HT-29 (cell line): ENCODE results near the gene WDR90. TPM values are rescaled to one million over a fixed set of nuclear protein-coding genes. Genes with fewer than 3 reads are reported as not detected.

Experiments used
- DNase-seq: peaks from one replicate; pipeline ENCODE4 v3.0.0-alpha.2; 2015; ENCODE audit warnings: low spot score
- total RNA-seq: library from RNA; depleted of rRNA; stranded (reverse); fragments of >200 nt; shearing (Covaris generic); gene quantifications from 2 replicates; pipeline ENCODE4 v1.2.3, GENCODE V29; 2014

WDR90 gene
- total RNA-seq, 1 experiment from 2014 or later: 162 TPM

DNA sequence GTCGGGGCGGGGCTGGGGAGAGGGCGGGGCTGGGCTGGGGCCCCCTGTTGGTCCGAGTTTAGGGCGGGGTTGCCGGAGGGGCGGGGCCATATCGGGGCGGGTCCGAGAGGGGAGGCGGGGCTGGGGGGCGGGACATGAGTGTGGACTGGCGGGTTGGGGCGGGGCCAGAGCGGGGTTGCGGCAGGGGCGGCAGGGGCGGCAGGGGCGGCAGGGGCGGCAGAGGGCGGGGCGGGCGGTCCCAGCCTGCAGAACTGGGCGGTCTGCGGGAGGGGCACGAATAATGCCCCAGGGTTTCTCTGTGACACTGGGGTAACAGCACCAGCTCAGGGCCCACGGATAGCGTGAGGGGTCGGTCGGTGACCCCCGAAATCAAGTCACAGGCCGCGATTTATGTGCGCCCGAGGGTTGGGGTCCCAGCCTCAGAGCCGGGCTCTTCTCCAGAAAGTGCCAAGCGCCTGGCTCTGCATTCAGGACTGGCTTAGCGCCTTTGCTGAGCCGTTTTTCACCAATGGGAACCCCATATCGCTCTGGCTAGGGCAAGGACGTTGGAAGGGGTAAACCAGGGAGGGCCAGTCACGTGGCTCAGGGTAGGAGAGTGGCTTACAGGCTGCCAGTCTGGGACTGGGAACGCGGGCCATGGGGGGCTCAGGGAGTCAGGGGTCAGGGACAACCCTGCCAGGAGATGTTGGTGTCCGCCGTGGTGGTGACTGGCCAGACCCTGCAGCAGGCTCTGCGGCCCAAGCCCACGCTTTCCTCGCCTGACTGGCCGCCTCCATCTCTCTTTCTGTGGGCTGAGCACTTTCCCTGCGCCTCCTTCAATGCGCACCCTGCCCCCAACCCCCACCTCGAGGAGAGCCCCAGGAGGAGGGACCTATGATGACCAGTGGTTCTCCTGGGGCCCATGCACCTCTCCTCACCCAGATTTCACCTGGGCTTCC, 11.8 kb upstream of the WDR90 start:
- DNase-seq: peak; percentile 84

DNA sequence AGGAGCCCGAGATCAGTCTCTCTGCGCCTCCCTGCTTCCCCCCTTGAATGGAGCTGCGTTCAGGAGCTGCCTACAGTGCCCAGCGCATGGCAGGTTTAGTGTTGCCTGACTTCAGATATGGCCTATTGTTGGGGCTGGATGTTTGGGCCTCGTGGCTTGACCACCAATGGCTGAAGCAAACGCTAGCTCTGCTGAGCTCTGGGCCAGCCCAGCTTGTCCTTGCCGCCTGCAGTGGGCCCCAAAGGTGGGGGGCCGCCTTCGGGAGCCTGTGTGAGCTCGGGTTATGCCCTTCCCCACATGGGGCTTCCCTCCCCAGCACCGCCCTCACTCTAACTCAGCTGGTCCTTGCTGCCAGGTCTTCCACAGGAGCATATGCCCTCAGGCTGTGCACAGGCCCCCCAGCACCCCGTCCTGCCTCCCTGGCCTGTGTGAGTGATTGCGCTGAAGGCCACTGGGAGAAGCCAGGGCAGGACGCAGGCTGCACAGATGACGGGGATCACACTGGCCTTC, 11.1 kb upstream of the WDR90 start:
- no peak for DNase-seq

DNA sequence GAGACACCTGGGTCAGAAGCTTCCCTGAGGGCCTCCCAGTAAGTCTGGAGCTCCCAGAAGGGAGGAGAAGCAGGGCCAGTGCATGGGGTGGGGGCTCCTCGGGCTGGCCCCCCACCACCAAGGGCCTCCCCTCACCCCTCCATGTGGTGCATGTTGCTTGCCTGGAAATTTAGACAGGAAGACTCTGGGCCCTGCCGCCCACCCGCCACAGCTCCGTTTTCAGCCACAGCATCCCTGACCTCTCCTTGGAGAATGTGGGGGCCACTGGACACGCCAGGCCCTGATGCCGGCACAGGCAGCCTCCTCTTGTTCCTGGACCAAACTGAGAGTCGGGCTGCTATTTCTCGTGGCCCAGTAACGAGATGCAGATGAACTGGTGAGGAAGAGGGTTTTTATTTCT, 10.3 kb upstream of the WDR90 start:
- DNase-seq: no peak

DNA sequence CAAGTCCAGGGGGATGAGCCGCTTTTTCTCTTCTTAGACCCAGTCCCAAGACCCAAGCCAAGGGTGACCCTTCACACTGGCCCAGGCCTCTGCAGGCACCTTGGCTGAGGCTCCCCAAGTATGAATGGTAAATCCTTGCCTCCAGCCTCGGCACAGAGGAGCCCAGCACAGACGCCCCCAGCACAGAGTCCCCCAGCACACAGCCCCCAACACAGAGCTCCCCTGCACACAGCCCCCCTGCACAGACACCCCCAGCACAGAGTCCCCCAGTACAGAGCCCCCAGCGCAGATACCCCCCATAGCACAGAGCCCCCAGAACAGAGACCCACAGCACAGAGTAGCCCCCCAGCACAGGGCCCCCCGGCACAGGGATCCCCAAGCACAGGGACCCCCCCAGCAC, 8.6 kb upstream of the WDR90 start:
- no peak for DNase-seq

GRCh38 chr16:641326-642188, 7.6 kb upstream of the WDR90 start, which contains the start of gene MCRIP2:
Gene MCRIP2, plus strand, starts transcription at chr16:641828. Its CDS starts 164 bp downstream, at chr16:641992.
- peak; percentile 80 for DNase-seq

DNA sequence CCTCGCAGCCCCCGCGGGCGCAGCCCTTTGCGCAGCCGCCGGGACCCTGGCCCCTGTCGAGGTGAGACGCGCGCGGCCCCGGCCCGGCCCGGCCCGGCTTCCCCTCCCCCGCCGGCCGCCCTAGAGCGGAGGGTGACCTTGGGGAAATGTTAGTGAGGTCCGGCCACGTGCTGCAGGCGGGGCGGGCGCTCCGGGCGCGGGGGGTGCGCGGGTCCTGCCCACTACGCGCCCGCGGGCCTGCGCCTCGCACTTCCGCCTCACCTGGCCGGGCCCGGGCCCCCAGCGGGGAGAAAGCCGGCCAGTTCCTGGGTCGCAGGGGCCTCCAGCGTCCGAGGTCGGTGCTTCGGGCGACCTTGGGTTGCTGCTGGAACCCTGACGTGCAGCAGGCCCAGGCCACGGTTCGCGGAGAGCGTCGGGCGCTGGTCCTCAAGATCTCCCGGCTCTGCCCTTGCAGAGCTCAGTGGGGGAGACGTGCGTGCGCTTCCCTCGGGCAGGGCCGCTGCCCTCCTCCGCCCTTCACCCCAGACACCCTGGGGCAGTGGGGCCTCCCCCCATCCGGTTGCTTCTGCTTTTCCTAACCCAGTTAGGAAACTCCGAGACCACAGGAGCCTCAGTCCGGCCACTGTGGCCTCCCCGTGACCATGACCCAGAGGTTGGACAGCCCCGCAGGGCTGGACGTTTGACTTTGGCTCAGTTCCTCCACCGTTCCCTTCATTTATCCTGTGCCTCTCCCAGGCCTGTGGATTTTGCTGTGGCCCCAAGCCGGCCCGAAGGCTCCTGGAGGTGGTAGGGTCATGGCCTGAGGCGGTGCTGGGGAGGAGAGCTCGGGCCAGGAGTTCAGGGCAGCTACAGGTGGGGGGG, 6.7 kb upstream of the WDR90 start:
- DNase-seq: peak; percentile 48

GRCh38 chr16:643050-643368, 6.2 kb upstream of the WDR90 start:
- DNase-seq: no peak

DNA sequence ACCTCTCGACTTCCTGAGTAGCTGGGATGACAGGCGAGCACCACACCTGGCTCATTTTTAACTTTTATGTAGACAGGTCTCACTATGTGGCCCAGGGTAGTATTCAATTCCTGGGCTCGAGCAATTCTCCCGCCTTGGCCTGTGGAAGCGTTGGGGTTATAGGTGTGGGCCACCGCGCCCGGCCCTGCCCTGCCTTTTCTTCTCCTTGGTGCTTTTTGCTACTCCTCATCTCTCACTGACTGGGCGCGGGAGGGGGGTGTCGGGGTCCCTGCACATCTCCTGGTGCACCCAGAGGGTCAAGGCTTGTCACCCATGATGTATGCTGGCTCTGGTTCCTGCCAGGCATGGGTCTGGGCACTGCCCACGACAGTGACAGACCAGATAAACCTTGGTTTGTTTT, 4.6 kb upstream of the WDR90 start:
- no peak for DNase-seq

DNA sequence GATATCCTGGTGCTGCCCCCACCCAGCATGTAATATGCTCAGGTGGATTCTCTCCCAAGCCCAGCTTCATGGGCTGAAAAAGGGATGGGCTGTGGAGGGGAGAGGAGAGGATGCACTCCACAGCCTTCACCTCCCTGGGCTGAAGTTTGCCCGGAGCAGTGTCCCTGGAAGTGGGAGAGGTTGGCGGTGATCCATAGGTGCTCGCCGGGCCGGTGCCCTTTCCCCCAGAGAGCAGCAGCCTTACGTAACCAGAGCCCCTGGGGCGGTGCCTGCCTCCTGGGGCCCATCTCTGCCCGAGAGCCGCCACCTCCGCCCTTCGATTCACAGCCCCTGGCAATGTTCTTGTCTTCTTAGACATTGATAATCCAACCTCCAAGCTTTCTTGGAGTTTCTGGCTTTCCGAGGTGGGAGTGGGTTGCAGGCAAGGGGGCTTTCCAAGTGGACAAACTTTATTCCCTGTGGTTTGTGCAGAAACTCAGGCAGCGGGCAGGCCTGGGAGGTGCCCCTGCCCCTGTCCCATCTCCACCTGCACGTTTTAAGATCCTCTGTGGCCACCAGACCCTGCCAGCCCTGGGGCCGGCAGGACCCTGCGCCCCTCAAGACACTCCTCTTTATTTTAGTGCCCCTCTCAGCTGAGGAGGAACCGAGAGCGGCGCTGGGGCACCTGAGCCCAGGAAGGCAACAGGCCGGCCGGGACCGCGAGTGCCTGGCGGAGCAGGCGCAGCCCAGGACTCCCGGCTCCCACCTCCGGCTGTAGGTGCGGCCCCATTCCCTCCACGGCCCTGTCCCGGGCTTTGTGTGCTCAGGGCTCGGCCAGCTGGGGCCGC, 3.1 kb upstream of the WDR90 start:
- peak; percentile 67 for DNase-seq

GRCh38 chr16:646679-647172, 2.4 kb upstream of the WDR90 start:
- no peak for DNase-seq

GRCh38 chr16:647173-647902, 1.8 kb upstream of the WDR90 start:
- DNase-seq: peak; percentile 22

DNA sequence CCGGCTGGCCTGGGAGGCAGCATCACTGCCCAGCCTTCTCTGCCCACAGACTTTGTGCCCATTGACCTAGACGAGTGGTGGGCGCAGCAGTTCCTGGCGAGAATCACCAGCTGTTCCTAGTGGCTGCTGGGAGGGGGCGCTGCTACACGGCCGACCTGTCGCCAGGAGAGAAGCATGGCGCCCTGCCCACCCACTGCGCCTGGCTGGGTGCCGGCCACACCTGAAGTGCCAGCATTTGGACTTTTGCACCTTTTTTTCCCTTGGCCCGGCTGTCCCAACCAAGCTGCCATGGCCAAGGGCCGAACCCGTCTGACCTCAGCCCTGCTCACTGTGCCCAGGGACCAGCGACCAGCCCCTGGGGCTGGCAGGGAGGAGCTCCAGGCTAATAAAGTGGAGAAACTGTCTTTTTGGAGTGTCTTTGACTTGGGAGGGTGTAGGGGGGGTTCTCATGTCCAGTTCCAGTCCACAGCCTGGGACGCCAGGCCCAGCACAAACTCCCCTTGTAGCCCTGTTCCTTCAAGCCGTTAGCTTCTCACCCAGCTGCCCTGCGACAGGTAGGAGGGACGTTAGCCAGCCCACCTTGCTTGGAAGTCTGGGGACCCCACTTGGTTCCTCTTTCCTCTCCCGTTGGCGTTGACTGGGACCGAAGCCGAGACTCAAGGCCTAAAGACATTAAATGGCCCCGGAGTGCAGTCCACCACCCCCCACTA, 939 bp upstream of the WDR90 start:
- DNase-seq: peak; percentile 75

DNA sequence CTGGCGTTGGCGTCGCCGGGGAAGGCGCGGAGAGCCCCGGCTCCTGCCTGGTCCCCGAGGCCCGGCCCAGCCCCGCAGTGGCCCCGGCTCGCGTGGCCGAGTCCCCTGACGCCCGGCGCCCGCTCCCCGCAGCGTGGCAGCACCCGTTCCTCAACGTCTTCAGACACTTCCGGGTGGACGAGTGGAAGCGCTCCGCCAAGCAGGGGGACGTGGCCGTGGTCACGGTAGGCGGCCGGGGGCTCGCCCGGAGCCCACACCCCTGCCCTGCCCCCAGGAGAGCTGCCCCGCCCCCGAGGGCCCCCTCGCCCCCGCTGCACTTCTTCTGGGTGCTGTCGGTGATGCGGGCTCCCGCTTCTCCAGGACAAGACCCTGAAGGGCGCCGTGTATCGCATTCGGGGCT, 466 bp downstream of the WDR90 start:
- DNase-seq: peak; percentile 36

DNA sequence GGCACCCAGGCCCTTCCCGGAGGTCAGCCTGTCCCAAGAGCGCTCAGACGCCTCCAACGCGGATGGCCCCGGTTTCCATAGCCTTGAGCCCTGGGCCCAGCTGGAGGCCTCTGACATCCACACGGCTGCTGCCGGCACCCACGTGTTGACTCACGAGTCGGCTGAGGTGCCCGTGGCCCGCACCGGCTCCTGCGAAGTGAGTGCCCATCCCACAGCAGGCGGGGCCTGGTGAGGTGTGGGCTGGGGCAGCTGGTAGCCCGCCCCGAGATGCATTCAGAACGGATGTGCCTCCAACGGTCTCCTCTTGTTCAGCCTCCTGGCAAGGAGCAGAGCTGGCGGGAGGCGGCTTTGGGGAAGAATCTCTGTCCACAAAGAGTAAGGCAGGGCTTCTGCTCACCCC, 2.7 kb downstream of the WDR90 start:
- no peak for DNase-seq

DNA sequence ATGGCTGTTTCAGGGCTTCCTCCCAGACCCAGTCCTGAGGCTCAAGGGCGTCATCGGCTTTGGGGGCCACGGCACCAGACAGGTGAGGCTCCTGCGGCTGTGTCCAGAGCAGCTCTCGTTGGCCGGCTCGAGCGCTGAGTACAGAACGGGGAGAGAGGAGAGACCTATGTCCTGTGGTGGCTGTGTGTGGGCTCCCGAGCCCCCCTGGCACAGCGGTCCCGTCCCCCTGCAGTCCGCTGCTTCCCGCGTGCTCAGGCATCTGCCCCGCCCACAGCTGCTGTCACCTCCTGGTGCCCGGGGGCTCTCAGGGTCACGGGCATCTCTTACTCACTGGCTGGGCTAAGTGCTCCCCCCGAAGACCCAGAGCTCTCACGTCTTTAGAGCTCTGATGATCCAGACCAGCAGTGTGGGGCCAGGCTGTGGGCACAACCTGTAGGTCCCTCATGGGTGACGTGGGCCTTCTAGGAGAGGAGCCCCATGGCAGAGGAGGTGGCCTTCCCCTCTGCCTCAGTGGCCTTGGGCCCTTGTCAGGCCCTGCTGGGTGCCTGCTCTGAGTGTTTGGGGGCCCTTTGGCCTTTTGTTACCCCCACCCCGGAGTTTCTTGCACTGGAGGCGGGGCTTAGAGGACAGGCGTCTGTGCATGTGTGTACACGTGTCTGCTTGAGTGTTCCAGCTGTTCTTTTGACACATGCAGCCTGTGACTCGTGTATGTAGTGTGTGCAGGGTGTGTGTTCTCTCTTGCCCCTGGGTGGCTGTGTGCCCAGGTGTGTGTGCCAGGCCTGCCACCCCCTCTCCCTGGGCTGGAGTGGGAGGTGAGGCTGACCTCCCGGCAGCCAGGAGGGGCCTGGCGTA, 3.5 kb downstream of the WDR90 start:
- no peak for DNase-seq

GRCh38 chr16:654034-654433, 4.9 kb downstream of the WDR90 start:
- DNase-seq: no peak

GRCh38 chr16:657487-657886, 8.3 kb downstream of the WDR90 start:
- no peak for DNase-seq
